NCI-H1436 treated with DMSO at 0.1 percent for 48 hours (cell line): ENCODE measurements around the gene B3GALT5.
"Not testable (repeated sequence)": the region's sequence is repeated elsewhere in the genome, so short reads cannot be mapped to it uniquely, and the experiment has no call there.

ENCODE experiments used
- DNase-seq: peaks from one replicate; lab custom pipeline; 2025; lab: John Stamatoyannopoulos, UW

The B3GALT5 gene, protein sequence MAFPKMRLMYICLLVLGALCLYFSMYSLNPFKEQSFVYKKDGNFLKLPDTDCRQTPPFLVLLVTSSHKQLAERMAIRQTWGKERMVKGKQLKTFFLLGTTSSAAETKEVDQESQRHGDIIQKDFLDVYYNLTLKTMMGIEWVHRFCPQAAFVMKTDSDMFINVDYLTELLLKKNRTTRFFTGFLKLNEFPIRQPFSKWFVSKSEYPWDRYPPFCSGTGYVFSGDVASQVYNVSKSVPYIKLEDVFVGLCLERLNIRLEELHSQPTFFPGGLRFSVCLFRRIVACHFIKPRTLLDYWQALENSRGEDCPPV

DNA sequence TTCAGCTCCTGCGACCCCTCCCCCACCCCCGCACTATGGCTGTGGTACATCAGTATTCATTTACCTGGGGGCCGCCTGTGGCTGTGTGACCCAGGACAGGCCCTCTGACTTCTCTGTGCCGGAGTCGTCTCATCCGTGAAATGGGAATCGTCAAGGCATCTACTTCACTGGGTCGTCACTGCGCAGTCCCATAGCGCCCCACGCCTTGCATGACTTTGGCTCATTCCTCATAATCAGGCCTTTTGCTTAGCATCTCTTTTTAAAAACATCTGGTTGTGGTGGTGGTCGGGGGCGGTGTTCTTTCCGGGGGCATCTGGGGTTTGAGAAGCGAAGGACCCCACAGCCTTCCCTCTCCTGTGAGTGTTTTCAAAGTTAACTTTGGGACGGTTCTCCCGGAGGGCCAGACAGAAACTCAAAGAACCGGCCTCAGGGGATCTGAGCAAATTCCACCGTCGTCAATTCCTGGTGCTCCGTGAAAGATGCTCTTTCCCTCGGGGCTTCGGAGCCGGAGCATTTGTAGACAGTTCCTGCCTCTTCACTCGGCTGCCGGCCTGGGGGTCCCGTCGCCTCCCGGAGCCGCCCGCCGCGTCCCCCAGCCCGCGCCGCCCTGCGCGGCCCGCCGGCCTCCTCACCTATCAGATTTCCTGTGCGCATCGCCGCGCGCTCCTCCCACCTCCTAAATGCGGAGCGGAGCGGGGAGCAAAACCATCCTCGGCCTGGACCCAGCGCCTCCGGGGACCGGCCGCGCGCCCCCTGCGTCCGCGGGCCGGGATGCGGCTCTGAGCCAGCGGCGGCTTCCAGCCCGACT, at the start of gene B3GALT5:
TSS of gene B3GALT5 (plus strand) at position 708 of the 808 bp plus-strand sequence. CDS start 47,620 bp downstream, outside the sequence.
- DNase-seq: no peak

DNA sequence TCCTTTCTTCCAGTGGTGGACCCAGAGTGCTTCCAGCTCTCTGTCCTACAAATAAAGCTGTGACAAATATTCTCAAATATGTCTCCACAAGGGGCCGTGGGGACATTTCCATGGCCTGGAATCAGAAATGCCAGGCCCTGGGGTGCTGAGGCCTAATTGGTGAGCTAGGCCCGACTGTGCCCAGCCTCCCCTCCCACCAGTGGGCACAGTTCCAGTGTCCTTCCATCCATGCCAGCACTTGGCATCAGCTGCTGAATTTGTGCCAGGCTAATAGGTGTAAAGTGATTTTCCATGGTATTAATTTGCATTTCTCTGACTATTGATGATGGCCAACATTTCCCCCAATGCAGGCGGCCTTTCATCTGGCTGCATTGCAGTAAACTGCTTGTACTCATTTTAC, 48.5 kb upstream of the B3GALT5 start:
- DNase-seq: no peak

DNA sequence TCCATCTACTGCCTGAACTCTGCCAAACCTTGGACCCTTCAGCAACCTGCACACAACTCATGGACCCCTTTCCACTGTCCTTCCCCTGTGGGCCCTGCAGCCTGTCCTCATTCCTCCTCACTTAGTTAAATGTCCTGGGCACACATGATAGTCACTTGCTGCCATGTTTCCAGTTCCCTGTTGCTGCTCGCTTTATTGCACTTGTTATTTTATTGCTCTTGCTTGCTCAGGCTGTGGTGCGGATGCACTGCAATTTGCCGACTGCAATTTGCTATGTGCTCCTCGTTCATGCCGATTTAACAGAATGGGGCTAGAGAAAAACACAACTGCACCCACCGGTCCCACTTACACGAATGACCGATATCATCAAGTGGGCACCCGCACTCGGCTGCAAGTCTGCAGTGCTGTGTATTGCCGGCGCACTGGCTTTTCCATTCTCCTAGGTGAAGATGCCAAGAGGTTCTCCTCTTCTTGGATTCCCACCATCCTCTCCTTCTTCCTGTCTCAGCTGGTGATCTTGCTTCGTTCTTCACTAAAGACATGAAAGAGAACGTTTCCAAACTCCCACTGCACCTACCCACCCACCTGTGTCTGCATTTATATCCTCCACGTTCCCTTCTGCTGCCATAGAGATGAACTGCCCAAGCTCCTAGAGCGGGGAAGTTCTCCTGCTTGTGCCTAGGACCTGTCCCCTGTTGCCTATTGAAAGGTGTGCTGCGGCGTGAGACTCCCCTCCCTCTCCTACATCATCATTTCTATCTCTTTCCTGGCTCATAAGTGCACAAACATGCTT, 45.4 kb upstream of the B3GALT5 start:
- no peak for DNase-seq

DNA sequence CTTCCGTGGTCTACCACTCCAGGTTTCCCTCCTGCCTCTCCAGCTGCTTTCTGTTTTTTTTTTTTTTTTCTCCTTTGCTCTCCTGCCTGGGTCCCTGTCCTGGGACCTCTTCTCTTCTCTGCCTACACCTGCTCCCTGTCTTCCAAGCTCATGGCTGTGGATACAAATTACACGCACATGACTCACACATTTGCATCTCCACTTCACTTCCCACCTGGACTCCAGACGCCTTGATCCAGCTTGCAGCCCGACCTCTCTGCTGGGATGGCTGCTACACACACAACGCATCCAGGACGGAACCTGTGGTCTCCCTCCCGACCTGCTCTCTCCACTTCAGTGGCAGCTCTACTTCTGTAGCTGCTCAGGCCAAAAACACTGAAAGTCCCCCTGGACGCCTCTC, 44.4 kb upstream of the B3GALT5 start:
- DNase-seq: no peak

DNA sequence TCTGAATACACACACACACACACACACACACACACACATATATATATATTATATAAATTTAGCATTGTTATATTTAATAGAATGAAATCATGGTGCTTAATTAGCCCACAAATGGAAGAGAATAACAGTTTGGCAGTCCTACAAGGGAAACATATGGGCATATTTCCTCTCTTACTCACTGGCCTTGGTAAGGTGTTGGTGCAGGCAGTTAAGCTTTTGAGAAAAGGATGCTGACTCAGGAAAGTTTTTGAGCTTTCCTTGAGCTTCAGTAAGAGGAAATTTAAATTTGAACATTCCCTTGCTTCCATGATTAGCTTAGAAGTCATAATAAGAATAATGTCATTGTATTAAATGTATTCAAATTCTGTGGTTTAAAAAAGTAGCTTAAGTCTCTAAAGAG, 37.0 kb upstream of the B3GALT5 start:
- DNase-seq: no peak

DNA sequence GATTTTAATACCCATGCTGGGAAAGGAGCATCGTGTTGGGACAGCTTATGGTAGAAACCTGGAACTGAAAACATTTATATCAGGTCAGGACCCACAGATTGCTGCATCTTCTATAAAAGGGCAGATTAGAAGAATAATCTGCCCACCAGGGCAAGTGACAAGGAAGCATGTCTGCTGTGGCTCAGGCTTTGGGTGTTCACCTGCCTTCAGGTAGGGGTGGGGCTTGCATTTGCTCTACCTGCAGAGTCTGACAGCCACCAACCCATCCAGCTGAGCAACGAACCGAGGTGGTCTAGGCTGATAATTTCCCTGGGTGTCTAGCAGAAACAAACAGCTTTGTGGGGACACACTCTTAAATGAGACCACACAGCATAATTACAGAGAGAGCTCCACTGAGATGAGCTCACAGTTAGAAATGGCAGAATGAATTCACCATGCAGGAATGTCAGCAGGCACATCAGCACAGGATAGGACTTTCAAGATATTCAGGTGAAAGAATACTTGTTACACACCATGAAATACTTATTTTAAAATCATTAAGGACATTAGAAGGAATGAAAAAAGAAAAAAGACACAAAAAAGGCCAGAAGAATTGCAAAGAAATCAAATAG, 36.1 kb upstream of the B3GALT5 start:
- DNase-seq: no peak

DNA sequence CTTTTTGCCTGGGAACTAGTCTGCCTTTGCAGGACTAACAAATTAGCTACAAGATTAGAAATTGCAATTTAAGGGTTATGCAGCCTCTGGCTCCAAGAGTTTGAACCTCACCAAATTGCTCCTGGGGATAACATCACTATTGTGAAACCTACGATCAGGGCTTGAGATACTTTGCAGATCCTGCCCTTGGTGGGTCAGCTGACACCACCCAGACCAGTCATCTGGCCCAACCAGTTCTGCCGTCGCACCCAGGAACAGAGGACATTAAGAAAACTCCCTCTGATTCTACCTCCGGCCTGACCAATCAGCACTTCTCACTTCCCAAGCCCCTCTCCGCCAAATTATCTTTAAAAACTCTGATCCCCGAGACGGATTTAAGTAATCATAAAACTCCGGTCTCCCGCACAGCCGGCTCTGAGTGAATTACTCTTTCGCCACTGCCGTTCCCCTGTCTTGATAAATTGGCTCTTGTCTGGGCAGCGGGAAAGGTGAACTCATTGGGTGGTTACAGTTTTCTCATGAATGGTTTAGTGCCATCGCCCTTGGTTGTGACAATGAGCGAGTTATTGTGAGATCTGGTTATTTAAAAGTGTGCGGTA, 32.9 kb upstream of the B3GALT5 start:
- DNase-seq: no peak

DNA sequence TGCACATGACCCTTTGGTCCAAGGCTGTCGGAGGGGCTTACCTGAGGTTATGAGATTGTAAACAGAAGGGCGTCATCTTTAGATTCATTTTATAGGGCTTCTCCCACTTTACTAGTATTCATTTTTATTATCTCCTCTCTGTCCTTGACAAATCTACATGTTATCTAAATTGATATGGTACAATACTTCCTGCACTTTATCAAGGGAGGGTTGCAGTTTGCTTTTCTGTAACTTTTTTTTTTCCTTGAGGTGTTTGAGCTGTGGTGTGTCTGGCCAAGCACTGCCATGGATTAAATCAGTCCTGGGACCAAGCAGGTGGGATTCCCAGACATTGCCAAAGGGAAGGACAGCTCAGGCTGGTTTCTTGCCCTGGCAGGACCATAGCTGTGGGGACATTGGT, 32.0 kb upstream of the B3GALT5 start:
- DNase-seq: no peak

DNA sequence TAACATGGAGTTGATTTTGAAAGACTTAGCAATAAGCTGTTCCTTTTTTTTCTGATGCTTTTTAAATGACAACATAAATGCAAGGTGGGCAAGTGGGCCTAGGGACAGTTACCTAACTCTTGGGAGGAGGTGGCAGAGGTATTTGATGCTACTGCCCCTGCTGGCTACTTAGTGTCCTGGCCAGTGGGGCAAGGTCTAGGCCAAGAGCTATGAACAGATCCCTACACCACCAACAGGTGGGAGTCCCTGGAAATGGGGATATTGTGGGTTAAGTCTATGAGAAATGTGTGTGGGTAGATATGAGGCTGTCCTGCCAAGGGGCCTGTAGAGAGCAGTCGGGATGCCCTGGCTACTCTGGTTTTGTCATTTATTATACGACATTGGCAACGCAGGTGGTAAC, 31.3 kb upstream of the B3GALT5 start:
- DNase-seq: no peak

DNA sequence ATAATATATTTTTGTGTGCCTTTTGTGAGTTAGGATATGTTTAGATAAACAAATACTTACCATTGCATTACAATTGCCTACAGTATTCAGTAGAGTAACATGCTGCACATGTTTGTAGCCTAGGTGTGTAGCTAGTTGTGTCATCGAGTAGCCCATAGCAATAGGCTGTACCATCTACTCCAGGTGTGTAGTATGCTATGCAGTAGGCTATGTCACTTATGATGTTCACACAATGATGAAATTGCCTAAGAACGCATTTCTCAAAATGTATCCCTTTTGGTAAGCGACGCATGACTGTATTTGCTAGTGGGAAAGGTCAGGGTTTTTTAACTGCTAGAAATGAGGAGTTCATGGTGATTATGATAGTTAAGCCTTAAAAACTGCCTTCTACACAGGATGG, 30.0 kb upstream of the B3GALT5 start:
- no peak for DNase-seq

DNA sequence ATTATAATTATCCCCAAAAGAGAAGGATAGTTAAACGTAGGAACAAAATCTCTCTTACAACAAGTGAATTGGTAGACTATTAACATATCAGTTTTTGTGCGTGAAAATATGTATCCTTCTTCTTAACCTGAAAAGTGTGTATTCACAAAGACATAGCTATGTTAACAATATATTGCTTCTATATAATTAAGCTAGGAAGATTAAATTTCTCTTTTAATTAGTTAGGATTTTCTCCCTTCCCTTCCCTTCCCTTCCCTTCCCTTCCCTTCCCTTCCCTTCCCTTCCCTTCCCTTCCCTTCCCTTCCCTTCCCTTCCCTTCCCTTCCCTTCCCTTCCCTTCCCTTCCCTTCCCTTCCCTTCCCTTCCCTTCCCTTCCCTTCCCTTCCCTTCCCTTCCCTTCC, 29.2 kb upstream of the B3GALT5 start:
- not testable (repeated sequence) for DNase-seq

DNA sequence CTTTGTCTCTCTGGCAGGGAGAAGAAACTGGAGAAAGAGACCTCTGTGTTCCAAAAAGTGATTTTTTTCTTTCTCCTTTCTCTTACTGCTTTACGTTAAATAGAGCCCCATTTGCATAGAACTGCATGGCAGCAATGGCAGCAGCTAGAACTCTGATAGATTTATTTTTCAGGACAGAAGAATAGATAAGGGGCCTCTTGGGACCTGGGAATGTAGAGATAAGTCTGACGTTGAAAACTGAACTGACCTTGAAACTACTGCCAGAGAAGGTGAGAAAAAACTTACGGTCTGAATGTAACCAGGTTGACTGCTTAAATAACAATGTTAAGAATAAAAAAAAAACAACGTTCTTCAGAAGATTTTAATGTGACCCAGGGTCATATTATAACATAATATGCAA, 25.4 kb upstream of the B3GALT5 start:
- DNase-seq: no peak

DNA sequence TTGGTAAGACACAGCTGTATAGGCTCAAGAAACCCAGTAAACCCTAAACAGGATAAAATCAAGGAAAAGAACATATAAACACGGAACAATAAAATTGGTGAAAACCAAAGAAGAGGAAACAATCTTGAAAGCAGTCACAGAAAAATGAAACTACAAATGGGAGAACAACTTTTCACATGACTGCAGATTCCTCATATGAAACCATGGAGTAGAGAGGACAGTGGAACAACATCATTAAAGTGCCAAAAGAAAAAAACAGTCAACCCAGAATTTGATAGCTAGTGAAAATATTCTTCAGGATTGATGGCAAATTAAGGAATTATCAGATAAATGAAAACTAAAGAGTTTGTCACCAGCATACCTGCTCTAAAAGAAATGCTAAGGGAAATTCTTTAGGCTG, 23.9 kb upstream of the B3GALT5 start:
- DNase-seq: no peak

DNA sequence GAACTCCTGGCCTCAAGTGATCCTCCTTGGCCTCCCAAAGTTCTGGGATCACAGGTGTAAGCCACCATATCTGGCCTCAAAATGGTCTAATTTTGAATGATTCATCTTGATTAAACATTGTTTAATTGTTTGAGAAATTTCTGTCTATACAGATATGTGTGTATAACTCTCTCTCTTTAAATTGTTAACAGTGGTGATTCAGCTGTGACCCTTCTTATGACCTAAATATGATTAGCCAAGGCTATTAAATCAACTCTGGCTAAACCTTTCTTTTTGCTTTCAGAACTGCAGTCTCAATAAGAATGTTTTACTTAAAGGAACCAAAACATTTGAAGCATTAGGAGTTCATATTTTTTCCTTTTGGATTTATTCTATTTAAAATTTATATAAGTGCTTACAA, 19.2 kb upstream of the B3GALT5 start:
- DNase-seq: no peak

DNA sequence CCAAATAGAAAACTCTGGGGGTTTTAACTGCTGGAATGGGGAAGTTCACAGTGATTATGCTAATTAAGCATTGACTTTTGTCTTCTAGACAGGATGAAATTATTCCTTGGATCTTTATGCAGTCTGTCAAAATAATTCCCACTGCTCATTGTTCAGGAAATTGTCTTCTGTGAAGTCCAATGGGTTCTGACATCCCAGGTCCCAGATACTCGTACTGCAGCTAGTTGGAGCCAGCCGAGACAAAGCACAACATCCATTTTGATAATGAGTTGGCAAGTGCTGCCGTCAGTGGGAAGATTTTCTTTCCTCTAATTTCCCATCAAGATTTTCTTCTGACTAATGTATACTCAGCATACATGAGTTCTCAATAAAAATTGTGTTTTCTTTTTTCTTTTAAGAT, 17.3 kb upstream of the B3GALT5 start:
- DNase-seq: no peak

DNA sequence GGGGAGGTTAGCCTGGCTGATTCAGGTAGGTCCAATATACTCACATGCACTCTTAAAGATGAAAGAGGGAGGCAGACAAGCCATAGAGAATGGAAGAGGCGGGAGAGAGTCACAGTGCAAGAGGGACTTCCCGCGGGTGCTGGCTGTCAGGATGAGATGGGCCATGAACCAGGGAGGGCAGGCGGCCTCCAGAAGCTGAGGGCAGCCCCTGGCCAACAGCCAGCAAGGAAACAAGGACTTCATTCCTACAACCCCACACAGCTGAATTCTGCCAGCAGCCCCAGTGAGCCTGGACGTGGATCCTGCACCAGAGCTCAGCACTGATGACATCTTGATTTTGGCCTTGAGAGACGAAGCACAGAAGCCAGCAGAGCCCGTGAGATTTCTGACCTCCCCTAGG, 15.1 kb upstream of the B3GALT5 start:
- no peak for DNase-seq

DNA sequence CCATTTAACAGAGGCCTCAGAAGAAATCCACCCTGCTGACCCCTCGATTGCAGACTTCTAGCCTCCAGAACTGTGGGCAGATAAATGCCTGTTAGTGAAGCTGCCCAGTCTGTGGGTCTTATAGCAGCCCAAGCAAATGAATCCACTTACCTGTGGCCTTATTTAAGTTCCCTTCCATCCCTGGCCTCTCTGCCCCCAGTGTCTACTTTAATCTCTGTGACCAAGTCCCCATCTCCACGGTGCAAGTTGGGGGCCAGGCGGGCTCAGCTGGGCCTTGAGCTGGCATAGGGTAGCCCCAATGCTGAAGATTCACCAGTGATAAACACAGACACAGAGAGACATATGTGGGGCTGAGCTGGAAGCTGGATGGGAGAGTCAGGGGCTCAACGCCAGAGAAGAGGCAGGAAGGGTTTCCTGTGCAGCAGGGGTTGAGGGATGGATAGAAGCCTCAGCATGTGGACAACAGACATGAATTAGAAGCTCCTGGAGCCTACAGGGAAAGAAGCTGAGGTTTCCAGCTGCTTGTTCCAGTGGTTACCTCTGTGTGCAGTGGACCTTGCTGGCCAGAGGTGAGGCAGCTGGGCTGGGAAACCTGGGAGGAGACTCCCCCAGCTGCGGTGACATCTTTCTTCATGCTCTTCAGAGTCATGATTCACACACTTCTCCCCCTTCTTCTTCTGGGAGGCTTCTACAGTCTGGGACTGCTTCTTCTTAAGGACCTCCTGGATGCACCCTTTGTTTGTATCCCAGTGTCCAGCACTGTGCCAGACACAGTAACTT, 13.4 kb upstream of the B3GALT5 start:
- no peak for DNase-seq

DNA sequence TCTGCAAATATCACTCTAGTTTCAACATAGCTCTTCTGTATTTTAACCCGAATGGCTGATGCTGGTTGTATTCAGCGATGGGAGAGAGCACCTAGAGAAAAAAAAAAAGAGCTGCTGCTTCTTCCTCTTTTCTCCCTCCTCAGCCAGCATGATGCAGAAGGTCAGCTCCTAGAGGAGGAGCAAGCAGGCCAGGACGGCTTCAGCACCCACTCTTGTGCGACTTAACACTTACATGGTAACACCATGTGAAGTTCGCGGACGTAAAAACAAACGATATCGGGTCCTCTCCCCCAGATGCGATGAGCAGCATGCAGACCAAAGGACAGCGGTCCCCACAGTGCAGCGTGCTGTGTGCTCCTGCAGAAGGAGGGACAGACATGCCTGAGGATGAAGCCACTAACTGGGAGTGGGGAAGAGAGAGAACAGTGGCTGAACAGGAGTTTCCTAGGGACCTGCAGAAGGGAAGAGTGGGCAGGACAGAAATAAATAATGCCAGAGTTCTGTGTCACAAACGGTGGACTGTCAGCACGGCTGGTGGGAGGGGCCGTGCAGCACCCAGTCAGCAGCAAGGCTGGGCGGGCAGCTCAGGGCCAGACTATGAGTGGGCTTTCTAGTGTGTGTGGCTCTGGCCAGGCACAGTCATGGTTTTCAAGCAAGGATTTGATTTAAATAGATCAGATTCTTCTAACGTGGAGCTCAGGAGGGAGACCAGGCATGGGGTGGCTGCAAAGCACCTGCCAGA, 11.4 kb upstream of the B3GALT5 start:
- DNase-seq: no peak

DNA sequence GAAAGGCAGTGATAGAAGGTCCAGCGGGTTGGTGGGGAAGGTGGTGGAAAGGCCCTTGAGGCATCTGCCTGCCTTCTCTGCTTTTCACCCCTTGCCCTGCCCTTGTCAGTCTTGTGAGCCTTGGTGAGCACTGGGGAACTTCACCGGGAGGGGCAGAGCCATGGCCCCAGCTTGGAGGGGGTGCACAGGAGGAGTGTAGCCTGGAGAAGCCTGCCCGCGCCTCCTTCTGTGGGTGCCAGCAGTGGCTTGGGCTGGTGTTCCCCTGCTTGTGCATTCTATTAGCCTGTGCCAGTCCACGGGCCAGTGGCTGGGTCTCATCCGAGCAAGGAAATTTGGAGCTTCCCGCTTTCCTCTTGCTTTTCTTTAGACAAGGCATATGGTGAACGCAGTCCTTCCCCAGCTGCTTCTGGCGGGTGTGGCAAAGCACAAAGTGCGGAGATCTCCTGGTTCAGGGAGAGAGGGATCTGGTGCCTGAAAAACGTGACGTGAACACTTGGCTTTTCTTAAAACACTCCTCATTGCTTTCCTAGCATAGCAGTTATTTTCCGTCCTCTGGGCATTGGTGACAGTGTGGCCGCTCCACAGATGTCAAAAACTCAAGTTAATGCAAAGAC, 10.6 kb upstream of the B3GALT5 start:
- DNase-seq: no peak

DNA sequence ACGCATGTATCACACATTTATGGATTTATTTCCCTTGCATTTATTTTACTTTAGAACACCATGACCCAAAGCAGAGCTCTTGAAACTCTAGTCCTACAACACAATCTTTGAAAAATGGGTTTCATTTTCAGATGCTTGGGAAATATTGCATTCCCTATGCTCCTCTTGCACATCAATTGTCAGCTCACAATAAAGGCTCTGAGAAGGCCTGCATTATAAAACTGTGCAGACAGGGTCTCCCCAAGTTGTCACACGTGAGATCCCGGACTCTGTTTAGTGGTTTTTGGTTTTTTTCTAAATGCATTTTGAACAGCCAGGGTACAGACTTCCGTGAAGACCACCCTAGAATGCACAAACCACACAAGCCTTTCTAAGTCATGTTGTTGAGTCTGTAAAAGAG, 9.9 kb upstream of the B3GALT5 start:
- DNase-seq: no peak
